H1 (cell line): Measurements from ENCODE around the gene CDHR2. TPM values are rescaled to one million over a fixed set of nuclear protein-coding genes. Genes with fewer than 3 reads are reported as not detected.

Source experiments
- CTCF ChIA-PET: fragments of 300-600 bp; sonication (Branson Sonifier 250); formaldehyde crosslinking; loops from one replicate; lab custom pipeline; 2021; ENCODE audit not compliant: partially characterized antibody; lab: Charles Lee
- POLR2A ChIA-PET: fragments of 300-600 bp; sonication (Branson Sonifier 250); formaldehyde crosslinking; loops from one replicate; lab custom pipeline; 2021; ENCODE audit warnings: inconsistent platforms; ENCODE audit not compliant: partially characterized antibody; lab: Charles Lee
- DNase-seq, 2 experiments: peaks; one replicate each; pipeline versions ENCODE4 v3.0.0 to v3.0.0-alpha.2; 2010 to 2022; ENCODE audit warnings: low spot score in 2 of 2, low read depth in 1 of 2, mixed read lengths in 1 of 2
- FAIRE-seq: peaks from 2 replicates; lab custom pipeline; 2011; peaks lifted over from hg19 to GRCh38; lab: Jason Lieb, UNC
- H2AFZ ChIP-seq: 2 replicates; pipeline ENCODE4 v1.8.1; 2012; ENCODE audit warnings: low read length, inconsistent platforms
- H2AK5ac ChIP-seq: 2 replicates; pipeline ENCODE4 v1.6.1; 2013; ENCODE audit warnings: low read depth, low read length
- H2BK120ac ChIP-seq: replicated peaks from 2 replicates; pipeline ENCODE3; 2013; ENCODE audit warnings: low read depth, low read length, inconsistent platforms
- H2BK12ac ChIP-seq: 2 replicates; pipeline ENCODE4 v1.6.1; 2013; ENCODE audit warnings: low read depth, low read length
- H2BK15ac ChIP-seq: 2 replicates; pipeline ENCODE4 v1.6.1; 2013; ENCODE audit warnings: low read length
- H2BK20ac ChIP-seq: 2 replicates; pipeline ENCODE4 v1.6.1; 2013; ENCODE audit warnings: low read length
- H2BK5ac ChIP-seq: 2 replicates; pipeline ENCODE4 v1.6.1; 2013; ENCODE audit warnings: low read depth, low read length
- H3K14ac ChIP-seq: 2 replicates; pipeline ENCODE4 v1.6.1; 2013; ENCODE audit warnings: inconsistent platforms; ENCODE audit not compliant: insufficient read length
- H3K18ac ChIP-seq: 2 replicates; pipeline ENCODE4 v1.6.1; 2013; ENCODE audit warnings: low read length; ENCODE audit errors: extremely low read depth
- H3K23ac ChIP-seq: 2 replicates; pipeline ENCODE4 v1.6.1; 2013; ENCODE audit warnings: inconsistent platforms; ENCODE audit not compliant: insufficient read length
- H3K23me2 ChIP-seq: 2 replicates; pipeline ENCODE4 v1.6.1; 2013; ENCODE audit warnings: low read depth, low read length
- H3K27ac ChIP-seq: 2 replicates; pipeline ENCODE4 v1.6.1; 2011; ENCODE audit warnings: low read depth, low read length, inconsistent platforms
- H3K27me3 ChIP-seq, 4 experiments: replicated peaks in 1 of 4; 1 replicate in 1 of 4; 2 replicates in 3 of 4; pipeline versions ENCODE4 v1.6.1 to v1.8.1; 2011 to 2013; ENCODE audit warnings: low read length in 3 of 4, mild to moderate bottlenecking in 3 of 4, inconsistent platforms in 2 of 4, mixed read lengths in 2 of 4, moderate library complexity in 1 of 4; ENCODE audit not compliant: control insufficient read depth in 3 of 4, insufficient read depth in 3 of 4; ENCODE audit errors: extremely low read depth in 1 of 4
- H3K36me3 ChIP-seq, 4 experiments: 2 replicates each; pipeline versions ENCODE4 v1.6.1 to v1.8.1; 2011 to 2013; ENCODE audit warnings: mild to moderate bottlenecking in 4 of 4, low read length in 3 of 4, moderate library complexity in 2 of 4, control low read depth in 1 of 4, inconsistent platforms in 1 of 4; ENCODE audit not compliant: insufficient read depth in 4 of 4, control insufficient read depth in 2 of 4
- H3K4ac ChIP-seq: replicated peaks from 2 replicates; pipeline ENCODE3; 2013; ENCODE audit warnings: low read length, low read depth, mixed read lengths, inconsistent platforms; ENCODE audit not compliant: insufficient read length
- H3K4me1 ChIP-seq, 4 experiments: replicated peaks in 1 of 4; 1 replicate in 1 of 4; 2 replicates in 3 of 4; pipeline versions ENCODE4 v1.6.1 to v1.8.1; 2011 to 2013; ENCODE audit warnings: low read length in 3 of 4, inconsistent platforms in 2 of 4, mixed read lengths in 1 of 4; ENCODE audit not compliant: insufficient read depth in 4 of 4, control insufficient read depth in 3 of 4
- H3K4me2 ChIP-seq, 2 experiments: 2 replicates each; pipeline versions ENCODE4 v1.6.1 to v1.8.1; 2011 to 2013; ENCODE audit warnings: low read depth in 2 of 2, low read length in 2 of 2, control low read depth in 1 of 2, inconsistent platforms in 1 of 2, mild to moderate bottlenecking in 1 of 2; ENCODE audit not compliant: insufficient read depth in 1 of 2
- H3K4me3 ChIP-seq, 4 experiments: fragments of 200-600, 300-600 bp in 1 of 4; sonication (generic), shearing (Covaris generic), sonication (Bioruptor Twin) in 1 of 4; 2 replicates each; pipeline versions ENCODE4 v1.5.1 to v1.8.1; 2011 to 2016; ENCODE audit warnings: low read length in 4 of 4, low read depth in 3 of 4, control low read depth in 2 of 4, inconsistent platforms in 2 of 4, mild to moderate bottlenecking in 2 of 4, mixed read lengths in 1 of 4, moderate library complexity in 1 of 4; ENCODE audit not compliant: insufficient read depth in 2 of 4; ENCODE audit errors: extremely low read depth in 1 of 4
- H3K56ac ChIP-seq: replicated peaks from 2 replicates; pipeline ENCODE3; 2013; ENCODE audit warnings: low read depth, mild to moderate bottlenecking, mixed read lengths, low read length, inconsistent platforms; ENCODE audit not compliant: insufficient read length
- H3K79me1 ChIP-seq: 2 replicates; pipeline ENCODE4 v1.6.1; 2013; ENCODE audit warnings: low read depth, low read length, control low read depth
- H3K79me2 ChIP-seq, 2 experiments: 2 replicates each; pipeline versions ENCODE4 v1.6.1 to v1.8.1; 2012 to 2013; ENCODE audit warnings: low read length in 2 of 2, mild to moderate bottlenecking in 2 of 2, inconsistent platforms in 1 of 2; ENCODE audit not compliant: insufficient read depth in 2 of 2, control insufficient read depth in 1 of 2
- H3K9ac ChIP-seq, 4 experiments: replicated peaks in 1 of 4; 1 replicate in 1 of 4; 2 replicates in 3 of 4; pipeline versions ENCODE4 v1.6.1 to v1.8.1; 2011 to 2013; ENCODE audit warnings: low read depth in 3 of 4, low read length in 3 of 4, control low read depth in 2 of 4, mild to moderate bottlenecking in 2 of 4, moderate library complexity in 2 of 4, inconsistent platforms in 1 of 4; ENCODE audit errors: extremely low read depth in 1 of 4
- H3K9me3 ChIP-seq, 2 experiments: 2 replicates each; pipeline versions ENCODE4 v1.6.1 to v1.8.1; 2012 to 2013; ENCODE audit warnings: mild to moderate bottlenecking in 2 of 2, moderate library complexity in 2 of 2, control low read depth in 1 of 2, inconsistent platforms in 1 of 2, low read depth in 1 of 2, low read length in 1 of 2, mixed read lengths in 1 of 2; ENCODE audit not compliant: insufficient read depth in 2 of 2
- H4K20me1 ChIP-seq, 2 experiments: replicated peaks in 1 of 2; 2 replicates each; pipeline versions ENCODE3 to v1.8.1; 2011 to 2013; ENCODE audit warnings: inconsistent platforms in 2 of 2, low read length in 2 of 2, mild to moderate bottlenecking in 1 of 2; ENCODE audit not compliant: insufficient read depth in 2 of 2, control insufficient read depth in 1 of 2
- H4K5ac ChIP-seq: 2 replicates; pipeline ENCODE4 v1.6.1; 2013; ENCODE audit warnings: low read length, low read depth, mixed read lengths, inconsistent platforms; ENCODE audit not compliant: insufficient read length
- H4K8ac ChIP-seq: 2 replicates; pipeline ENCODE4 v1.8.0; 2013; ENCODE audit warnings: mild to moderate bottlenecking, moderate library complexity, low read length, inconsistent platforms; ENCODE audit not compliant: insufficient read depth; ENCODE audit errors: extremely low read depth
- H4K91ac ChIP-seq: replicated peaks from 2 replicates; pipeline ENCODE3; 2013; ENCODE audit warnings: low read length, mixed read lengths, inconsistent platforms; ENCODE audit not compliant: insufficient read length
- BACH1 ChIP-seq: IDR thresholded peaks from 2 replicates; pipeline ENCODE4 v1.6.1; 2012; ENCODE audit warnings: low read length, improper control_type of control experiment
- CBX8 ChIP-seq: fragments of 300-800, 300-1000 bp; sonication (generic); IDR thresholded peaks from 2 replicates; pipeline ENCODE4 v1.7.1; 2016; ENCODE audit warnings: low read depth, low read length, borderline replicate concordance
- CHD1 ChIP-seq: IDR thresholded peaks from 2 replicates; pipeline ENCODE4 v1.6.1; 2012; ENCODE audit warnings: low read depth, low read length, improper control_type of control experiment
- EGR1 ChIP-seq: IDR thresholded peaks from 2 replicates; pipeline ENCODE4 v1.6.1; 2011; ENCODE audit warnings: low read depth, low read length, borderline replicate concordance
- EP300 ChIP-seq, 2 experiments: IDR thresholded peaks; 1 replicate in 1 of 2; 2 replicates in 1 of 2; pipeline ENCODE4 v1.6.1; 2011 to 2012; ENCODE audit warnings: low read depth in 2 of 2, low read length in 2 of 2, mild to moderate bottlenecking in 2 of 2, borderline replicate concordance in 1 of 2, inconsistent platforms in 1 of 2, moderate library complexity in 1 of 2
- EZH2 ChIP-seq: fragments of 200-600 bp; sonication (generic); IDR thresholded peaks from 2 replicates; pipeline ENCODE4 v1.7.1; 2012; ENCODE audit warnings: low read depth, mild to moderate bottlenecking, moderate library complexity, low read length, inconsistent platforms; ENCODE audit not compliant: severe bottlenecking
- NANOG ChIP-seq: IDR thresholded peaks from 2 replicates; pipeline ENCODE4 v1.6.1; 2011; ENCODE audit warnings: low read length, low read depth, mild to moderate bottlenecking, inconsistent platforms; ENCODE audit not compliant: insufficient read depth, poor library complexity, severe bottlenecking
- RNF2 ChIP-seq: fragments of 200-900, 300-1000 bp; sonication (generic); IDR thresholded peaks from 2 replicates; pipeline ENCODE4 v1.7.1; 2016; ENCODE audit warnings: borderline replicate concordance, low read depth, mild to moderate bottlenecking, antibody characterized with exemption, low read length; ENCODE audit not compliant: poor library complexity, severe bottlenecking; ENCODE audit errors: missing control alignments
- SIRT6 ChIP-seq: IDR thresholded peaks from one replicate; pipeline ENCODE4 v1.7.1; 2012; ENCODE audit warnings: low read length, inconsistent platforms
- TAF1 ChIP-seq: IDR thresholded peaks from 2 replicates; pipeline ENCODE4 v1.6.1; 2011; ENCODE audit warnings: mild to moderate bottlenecking, low read depth, low read length
- WGBS, 2 experiments: shearing (Covaris generic) in 1 of 2; methylation state at CpG; one replicate each; pipeline versions ENCODE4 v1.1.6 to v1.1.7; 2013 to 2015; ENCODE audit warnings: low lambda C conversion rate in 2 of 2, mixed read lengths in 2 of 2, inconsistent platforms in 1 of 2, low coverage in 1 of 2, missing lambda C conversion rate in 1 of 2; ENCODE audit not compliant: insufficient replicate concordance in 2 of 2, insufficient coverage in 1 of 2, insufficient read length in 1 of 2; ENCODE audit errors: extremely low coverage in 1 of 2, missing lambda C conversion rate in 1 of 2; 5-methylcytosine and 5-hydroxymethylcytosine counted together
- polyA plus RNA-seq, 7 experiments: library from polyadenylated mRNA; depleted of rRNA in 3 of 7; stranded (reverse) in 5 of 7; unstranded in 2 of 7; fragments of >200 nt in 5 of 7; fragments of 200-250 nt in 2 of 7; gene quantifications; 1 replicate in 5 of 7; 2 replicates in 1 of 7; 4 replicates in 1 of 7; pipeline versions ENCODE4 v1.2.1 to v1.2.3, GENCODE V29; 2011 to 2013; ENCODE audit warnings: missing spikeins in 2 of 7, mixed read lengths in 2 of 7
- total RNA-seq: library from RNA; stranded (reverse); fragmentation: NEBNext Ultra II Directional; extraction: Animal tissue kit (Norgen Biotek cat#: 25700); gene quantifications from 2 replicates; pipeline ENCODE4 v1.2.1, GENCODE V29; 2021

CDHR2 gene
- total and polyA plus RNA-seq, 2 of the 8 experiments (the other 6 are each of a cell fraction or from before 2014, with no cell fraction given): 0.02 to 0.43 TPM

- Histone ChIP-seq H2BK5ac (no peak overlapping the region), H2AFZ (no peak overlapping the region), H3K4me2 (no peak overlapping the region), H3K23me2 (no peaks in the 10 kb centered on the region), H3K79me2 (no peaks in the 10 kb centered on the region), H2BK12ac (0 out of 2 replicates have a peak overlapping the region, but pooled peaks have one; percentile 19), H3K23ac (no peak overlapping the region), H3K9ac (no peak overlapping the region), H4K8ac (no peak overlapping the region), H3K18ac (no peak overlapping the region), H3K9me3 (no peaks in the 10 kb centered on the region), H2BK20ac (no peak overlapping the region), H2BK120ac (no peak overlapping the region), H4K91ac (no peak overlapping the region), H3K14ac (no peak overlapping the region), H4K5ac (no peak overlapping the region), H2AK5ac (no peak overlapping the region), H3K27ac (no peak overlapping the region), H3K56ac (no peak overlapping the region), H3K36me3 (no peaks in the 10 kb centered on the region), H3K4me3 (no peak overlapping the region), H3K27me3 (peaks cover 0 to 2% (median 0%) of the 10 kb centered on the region in 4 experiments; a peak in 2 of 7 replicates), H4K20me1 (no peaks in the 10 kb centered on the region), H2BK15ac (peak overlapping the region; percentile 19; the same call in 1 of the 2 replicates), H3K4ac (no peak overlapping the region), H3K79me1 (no peaks in the 10 kb centered on the region), H3K4me1 (peaks cover 0 to 2% (median under 1%) of the 10 kb centered on the region in 4 experiments; a peak in 1 of 7 replicates)
- FAIRE-seq (no peak), DNase-seq (no peak)
- ChIA-PET CTCF (interaction anchor here (0.5 to 4.2 kb wide), 22 partner anchors 10 to 269 kb away, joined by 3 to 27 read pairs (median 6); partner anchors contain the start of genes CDHR2, EIF4E1B, RNF44 and SNCB), POLR2A (interaction anchor here (0.9 to 1.7 kb wide), 5 partner anchors 20 to 189 kb away, joined by 4 read pairs; partner anchors contain the start of genes HIGD2A, NOP16 and RNF44)
- WGBS, 2 experiments: 93% methylated on average over 32 of the region's 36 CpGs; no CpG with 5 or more reads in 1 of the 2 experiments
- TF ChIP-seq NANOG (no peak), EP300 (IDR thresholded peaks at IDR 0.05; ENCODE audit: borderline replicate concordance in 1 of 2, low read depth in 2 of 2, low read length in 2 of 2) (no peak), RNF2 (no peak), EZH2 (no peak), SIRT6 (no peak), BACH1 (no peak), TAF1 (no peak), CHD1 (no peak), EGR1 (no peak), CBX8 (no peak)
These were observed 28.4 kb downstream of the CDHR2 start for GRCh38 chr5:176577312-176578176.
